Astrocyte (in vitro differentiated cells and primary cell): Measurements from ENCODE around the gene SIK3. TPM values are rescaled to one million over a fixed set of nuclear protein-coding genes. Genes with fewer than 3 reads are reported as not detected.
A peak's percentile ranks its signal among the peaks of the same experiment; 100 is the strongest.

ENCODE experiments used
- DNase-seq: peaks from one replicate; pipeline ENCODE4 v3.0.0-alpha.2; 2010; ENCODE audit warnings: low read depth
- FAIRE-seq: peaks from 2 replicates; lab custom pipeline; 2011; peaks lifted over from hg19 to GRCh38; lab: Jason Lieb, UNC
- H2AFZ ChIP-seq: 2 replicates; pipeline ENCODE4 v1.6.0; 2012; ENCODE audit warnings: low read depth, low read length, inconsistent platforms
- H3K27ac ChIP-seq: 2 replicates; pipeline ENCODE4 v1.5.1; 2011; ENCODE audit warnings: low read depth, low read length, inconsistent platforms
- H3K27me3 ChIP-seq: 2 replicates; pipeline ENCODE4 v1.6.0; 2011; ENCODE audit warnings: low read length, inconsistent platforms; ENCODE audit not compliant: insufficient read depth
- H3K36me3 ChIP-seq: 2 replicates; pipeline ENCODE4 v1.5.1; 2011; ENCODE audit warnings: low read length, inconsistent platforms; ENCODE audit not compliant: insufficient read depth
- H3K4me1 ChIP-seq: 2 replicates; pipeline ENCODE4 v1.5.1; 2011; ENCODE audit warnings: low read length, inconsistent platforms; ENCODE audit not compliant: insufficient read depth
- H3K4me2 ChIP-seq: 2 replicates; pipeline ENCODE4 v1.6.0; 2012; ENCODE audit warnings: low read length, inconsistent platforms
- H3K4me3 ChIP-seq: 2 replicates; pipeline ENCODE4 v1.5.1; 2011; ENCODE audit warnings: low read depth, mild to moderate bottlenecking, low read length, inconsistent platforms; ENCODE audit not compliant: insufficient read depth
- H3K79me2 ChIP-seq: 2 replicates; pipeline ENCODE4 v1.6.0; 2012; ENCODE audit warnings: mild to moderate bottlenecking, low read length, inconsistent platforms; ENCODE audit not compliant: insufficient read depth
- H3K9ac ChIP-seq: 2 replicates; pipeline ENCODE4 v1.6.0; 2012; ENCODE audit warnings: mild to moderate bottlenecking, low read length, inconsistent platforms
- H3K9me3 ChIP-seq: 2 replicates; pipeline ENCODE4 v1.5.1; 2012; ENCODE audit warnings: low read depth, mild to moderate bottlenecking, low read length, inconsistent platforms; ENCODE audit not compliant: insufficient read depth
- H4K20me1 ChIP-seq: 2 replicates; pipeline ENCODE4 v1.6.0; 2012; ENCODE audit warnings: low read length, inconsistent platforms; ENCODE audit not compliant: insufficient read depth
- H3K27ac Mint-ChIP-seq: one replicate; pipeline ENCODE4 v1.8.0; 2021; ENCODE audit warnings: mild to moderate bottlenecking, mixed read lengths; ENCODE audit not compliant: unreplicated experiment
- H3K27me3 Mint-ChIP-seq: one replicate; pipeline ENCODE4 v1.8.0; 2021; ENCODE audit warnings: low read depth, mixed read lengths; ENCODE audit not compliant: unreplicated experiment
- H3K36me3 Mint-ChIP-seq: one replicate; pipeline ENCODE4 v1.8.0; 2021; ENCODE audit warnings: low read depth, mixed read lengths; ENCODE audit not compliant: unreplicated experiment
- H3K4me1 Mint-ChIP-seq: one replicate; pipeline ENCODE4 v1.8.0; 2021; ENCODE audit warnings: low read depth, mixed read lengths; ENCODE audit not compliant: unreplicated experiment
- H3K4me3 Mint-ChIP-seq: one replicate; pipeline ENCODE4 v1.8.0; 2021; ENCODE audit warnings: mild to moderate bottlenecking, moderate library complexity, mixed read lengths; ENCODE audit not compliant: unreplicated experiment
- H3K9me3 Mint-ChIP-seq: one replicate; pipeline ENCODE4 v1.8.0; 2021; ENCODE audit warnings: mild to moderate bottlenecking, mixed read lengths; ENCODE audit not compliant: unreplicated experiment
- CTCF ChIP-seq: IDR thresholded peaks from 2 replicates; pipeline ENCODE4 v1.5.1; 2011; ENCODE audit warnings: low read depth, mild to moderate bottlenecking, inconsistent platforms, low read length, moderate library complexity; ENCODE audit not compliant: insufficient read depth
- EZH2 ChIP-seq: IDR thresholded peaks from 2 replicates; pipeline ENCODE4 v1.6.1; 2012; ENCODE audit warnings: mild to moderate bottlenecking, low read length, inconsistent platforms; ENCODE audit not compliant: insufficient read depth
- total RNA-seq: library from RNA; stranded (reverse); gene quantifications from 2 replicates; pipeline ENCODE4 v1.2.1, GENCODE V29; 2021

SIK3 gene
- total RNA-seq, 1 donor from 2014 or later: 34.4 TPM

- TF ChIP-seq EZH2: no peak
- no peak for TF ChIP-seq CTCF
- no peaks in the 10 kb centered on the region for H3K27me3 Mint-ChIP-seq
- H3K4me2 ChIP-seq: no peak overlapping the region
- no peaks in the 10 kb centered on the region for H4K20me1 ChIP-seq
- no peaks in the 10 kb centered on the region for H3K79me2 ChIP-seq
- H3K27ac ChIP-seq: no peak overlapping the region
- no peak overlapping the region for H3K27ac Mint-ChIP-seq
- no peak for FAIRE-seq
- no peak overlapping the region for H3K4me3 ChIP-seq
- H3K4me1 Mint-ChIP-seq: peaks cover 27% of the 10 kb centered on the region
- no peaks in the 10 kb centered on the region for H3K27me3 ChIP-seq
- H3K9me3 ChIP-seq: no peaks in the 10 kb centered on the region
- DNase-seq: no peak
- no peak overlapping the region for H3K4me3 Mint-ChIP-seq
- no peaks in the 10 kb centered on the region for H3K9me3 Mint-ChIP-seq
- no peak overlapping the region for H3K9ac ChIP-seq
- peaks cover 32% of the 10 kb centered on the region for H3K36me3 Mint-ChIP-seq
- no peak overlapping the region for H2AFZ ChIP-seq
- H3K36me3 ChIP-seq: peaks cover 6% of the 10 kb centered on the region
- H3K4me1 ChIP-seq: peaks cover 26% of the 10 kb centered on the region
Observed at GRCh38 chr11:116849060-116849459, 249.2 kb downstream of the SIK3 start.

- FAIRE-seq: no peak
- Histone ChIP-seq H3K9me3 (no peaks in the 10 kb centered on the region), H3K4me1 (peaks cover 12% of the 10 kb centered on the region), H3K4me3 (no peak overlapping the region), H3K4me2 (no peak overlapping the region), H3K27me3 (no peaks in the 10 kb centered on the region), H3K9ac (no peak overlapping the region), H2AFZ (no peak overlapping the region), H3K27ac (no peak overlapping the region), H3K36me3 (peaks cover 10% of the 10 kb centered on the region), H4K20me1 (no peaks in the 10 kb centered on the region), H3K79me2 (no peaks in the 10 kb centered on the region)
- no peak overlapping the region for H3K4me3 Mint-ChIP-seq
- H3K27ac Mint-ChIP-seq: peak overlapping the region; percentile 44
- H3K36me3 Mint-ChIP-seq: peaks cover 33% of the 10 kb centered on the region
- no peaks in the 10 kb centered on the region for H3K27me3 Mint-ChIP-seq
- peaks cover 16% of the 10 kb centered on the region for H3K4me1 Mint-ChIP-seq
- TF ChIP-seq EZH2: no peak
- TF ChIP-seq CTCF: no peak
- no peaks in the 10 kb centered on the region for H3K9me3 Mint-ChIP-seq
- no peak for DNase-seq
Observed at GRCh38 chr11:116847612-116848011, 250.6 kb downstream of the SIK3 start.

- H3K36me3 Mint-ChIP-seq: peaks cover 30% of the 10 kb centered on the region
- no peak overlapping the region for H3K4me3 ChIP-seq
- H3K27me3 Mint-ChIP-seq: no peaks in the 10 kb centered on the region
- no peak overlapping the region for H3K9ac ChIP-seq
- H3K9me3 Mint-ChIP-seq: no peaks in the 10 kb centered on the region
- no peak overlapping the region for H3K4me2 ChIP-seq
- H3K27ac ChIP-seq: no peak overlapping the region
- no peaks in the 10 kb centered on the region for H3K79me2 ChIP-seq
- peaks cover 10% of the 10 kb centered on the region for H3K36me3 ChIP-seq
- H3K4me3 Mint-ChIP-seq: no peak overlapping the region
- H3K4me1 Mint-ChIP-seq: peaks cover 2% of the 10 kb centered on the region
- H3K27ac Mint-ChIP-seq: no peak overlapping the region
- H3K4me1 ChIP-seq: no peaks in the 10 kb centered on the region
- DNase-seq (no peak), FAIRE-seq (no peak)
- no peaks in the 10 kb centered on the region for H4K20me1 ChIP-seq
- TF ChIP-seq CTCF (no peak), EZH2 (no peak)
- no peaks in the 10 kb centered on the region for H3K9me3 ChIP-seq
- no peaks in the 10 kb centered on the region for H3K27me3 ChIP-seq
- H2AFZ ChIP-seq: no peak overlapping the region
Observed at GRCh38 chr11:116844722-116845121, 253.5 kb downstream of the SIK3 start.
